ENCODE results near the gene SNX19.
"Not testable (repeated sequence)": the region's sequence is repeated elsewhere in the genome, so short reads cannot be mapped to it uniquely, and the experiment has no call there.

The SNX19 gene

GRCh38 chr11:130871616-130872015, 44.7 kb downstream of the SNX19 start:
- no peak for DNase-seq

GRCh38 chr11:130868721-130869390, 47.4 kb downstream of the SNX19 start:
- no peak for DNase-seq

DNA sequence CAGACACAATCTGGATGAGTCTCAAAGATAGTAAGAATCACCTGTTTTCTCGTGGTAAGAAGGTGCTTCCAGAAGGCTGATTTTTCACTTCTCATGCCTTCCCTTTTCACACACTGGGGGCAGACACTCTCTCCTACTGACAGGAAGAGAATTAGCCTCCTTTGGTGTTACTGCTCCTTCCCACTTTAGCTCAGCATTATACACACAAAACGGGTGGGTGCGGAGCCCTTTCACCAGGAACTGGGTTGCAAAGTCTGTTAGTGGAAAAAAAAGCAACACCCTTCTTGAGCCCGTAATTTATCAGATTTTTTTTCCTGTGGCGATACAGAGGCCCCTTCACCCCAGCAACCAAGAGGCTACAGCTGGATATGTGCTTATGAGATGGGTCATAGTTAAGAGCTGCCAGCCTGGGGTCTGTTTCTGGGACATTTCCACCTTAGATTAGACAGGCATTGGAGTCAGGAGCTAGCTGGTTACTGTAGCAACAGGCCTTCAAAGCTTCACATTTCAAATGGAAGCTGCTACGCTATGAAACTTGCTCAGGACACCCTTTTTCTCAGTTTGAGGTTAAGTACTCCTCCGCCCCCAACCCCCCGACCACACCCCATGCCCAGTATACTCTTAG, 48.1 kb downstream of the SNX19 start:
- DNase-seq, result no peak

GRCh38 chr11:130866831-130867230, 49.4 kb downstream of the SNX19 start:
- DNase-seq, result no peak

DNA sequence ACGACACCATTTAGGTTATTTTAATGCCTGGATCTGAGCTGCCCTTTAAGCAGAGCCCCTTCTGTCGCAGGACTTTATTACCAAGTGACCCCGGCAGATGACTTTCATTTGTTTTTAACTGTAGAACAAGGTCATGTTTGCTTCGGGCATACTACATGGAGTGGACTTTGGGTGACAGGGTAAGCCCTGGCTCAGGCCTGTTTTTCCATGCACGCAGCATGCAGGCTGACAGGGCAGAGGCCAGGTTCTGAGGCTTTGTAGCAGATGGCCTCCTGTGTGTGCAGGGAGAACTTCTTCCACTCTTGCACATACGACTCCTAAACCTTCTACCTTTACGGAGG, 50.5 kb downstream of the SNX19 start:
- DNase-seq, result no peak

- peak; percentile 28 for DNase-seq
Observed at GRCh38 chr11:130865091-130865773, 51.0 kb downstream of the SNX19 start.

DNA sequence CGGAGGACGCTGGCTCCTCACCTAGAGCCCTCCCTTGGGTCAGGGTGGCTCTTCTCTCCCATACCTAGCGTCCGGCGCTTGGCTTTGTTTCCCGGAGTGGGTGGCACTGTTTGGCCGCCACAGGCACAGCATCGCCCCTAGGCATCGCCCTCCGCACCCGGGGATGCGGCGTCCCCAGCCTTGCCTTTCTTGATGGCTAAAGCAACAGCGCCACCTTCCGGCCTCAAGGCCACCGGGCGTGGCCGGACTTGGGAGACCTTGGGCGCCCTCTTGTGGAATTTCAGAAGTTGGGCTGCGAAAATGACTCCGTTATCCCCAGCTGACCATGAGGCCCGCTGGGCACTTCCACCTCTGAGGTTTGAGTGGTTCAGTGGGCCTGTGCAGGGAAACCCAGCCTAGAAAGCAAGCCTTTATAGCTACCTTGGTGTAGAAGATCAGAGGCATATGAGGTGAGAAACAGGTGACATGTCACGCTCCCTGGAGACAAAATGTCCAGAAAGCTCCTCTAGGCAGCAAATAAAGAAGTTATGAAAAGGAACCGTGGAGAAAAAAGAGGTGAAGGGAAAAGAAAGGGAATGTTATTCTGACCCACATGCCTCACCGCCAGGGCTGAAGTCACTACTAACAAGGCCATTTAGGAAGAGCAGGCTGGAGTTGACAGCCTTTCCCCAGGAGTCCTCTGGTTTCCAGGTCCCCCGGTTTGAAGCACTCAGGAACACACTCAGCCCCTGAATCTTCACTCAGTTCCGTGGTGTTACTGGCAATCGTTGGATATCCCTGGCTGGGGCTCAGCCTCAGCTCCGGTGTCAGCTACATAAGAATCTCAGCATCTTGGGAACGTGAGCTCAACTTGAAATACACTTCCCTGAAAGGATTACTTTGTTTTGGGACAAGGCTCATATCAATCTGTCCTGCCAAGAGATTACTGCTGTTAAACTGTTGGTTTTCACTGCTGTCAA, 54.1 kb downstream of the SNX19 start:
- DNase-seq, result peak; percentile 86

DNA sequence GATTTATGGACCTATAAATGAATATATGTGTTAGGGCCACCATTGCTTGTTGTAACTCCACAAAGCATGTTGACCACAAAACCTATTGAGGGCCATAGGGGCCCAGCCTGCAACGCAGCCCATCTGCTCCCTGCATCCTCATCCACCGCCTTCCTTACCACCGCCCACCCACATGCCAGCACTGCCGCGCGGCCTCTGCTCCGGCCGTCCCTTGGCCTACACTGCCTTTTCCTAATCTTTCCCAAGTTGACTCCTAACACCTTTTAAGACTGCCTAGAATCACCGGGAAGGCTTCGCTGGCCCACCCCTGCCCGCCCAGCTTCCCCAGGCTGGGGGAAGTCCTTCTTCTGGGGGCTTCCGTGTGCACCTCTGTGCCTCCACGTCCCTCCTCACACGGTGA, 55.0 kb downstream of the SNX19 start:
- DNase-seq, result no peak

- DNase-seq, result no peak
Observed at GRCh38 chr11:130859886-130860285, 56.4 kb downstream of the SNX19 start.

GRCh38 chr11:130858215-130858614, 58.1 kb downstream of the SNX19 start:
- no peak for DNase-seq

DNA sequence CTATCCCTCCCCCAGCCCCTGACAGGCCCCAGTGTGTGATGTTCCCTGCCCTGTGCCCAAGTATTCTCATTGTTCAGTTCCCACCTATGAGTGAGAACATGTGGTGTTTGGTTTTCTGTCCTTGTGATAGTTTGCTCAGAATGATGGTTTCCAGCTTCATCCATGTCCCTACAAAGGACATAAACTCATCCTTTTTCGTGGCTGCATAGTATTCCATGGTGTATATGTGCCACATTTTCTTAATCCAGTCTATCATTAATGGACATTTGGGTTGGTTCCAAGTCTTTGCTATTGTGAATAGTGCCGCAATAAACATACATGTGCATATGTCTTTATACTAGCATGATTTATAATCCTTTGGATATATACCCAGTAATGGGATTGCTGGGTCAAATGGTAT, 60.6 kb downstream of the SNX19 start:
- DNase-seq, result not testable (repeated sequence)

GRCh38 chr11:130854483-130854882, 61.8 kb downstream of the SNX19 start:
- DNase-seq, result no peak

- no peak for DNase-seq
Observed at GRCh38 chr11:130852589-130852988, 63.7 kb downstream of the SNX19 start.

- no peak for DNase-seq
Observed at GRCh38 chr11:130850185-130850944, 65.9 kb downstream of the SNX19 start.

DNA sequence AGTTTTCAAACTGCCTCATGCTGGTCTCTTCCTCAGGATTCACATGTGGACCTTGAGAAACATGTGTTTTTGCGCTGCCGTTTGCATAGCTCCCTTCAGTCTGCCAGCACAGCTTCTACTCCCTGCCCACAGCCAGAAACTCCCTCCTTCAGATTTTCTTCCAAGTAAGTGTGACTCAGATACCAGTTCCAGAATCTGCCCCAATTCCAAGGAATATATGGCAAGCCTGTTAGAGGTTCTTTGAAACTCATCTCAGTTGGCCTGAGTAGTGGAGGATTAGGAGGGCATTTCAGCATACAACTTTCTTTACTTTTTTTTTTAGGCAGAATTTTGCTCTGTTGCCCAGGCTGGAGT, 67.1 kb downstream of the SNX19 start:
- DNase-seq, result peak; percentile 84

GRCh38 chr11:130848361-130849214, 67.7 kb downstream of the SNX19 start:
- DNase-seq, result no peak

DNA sequence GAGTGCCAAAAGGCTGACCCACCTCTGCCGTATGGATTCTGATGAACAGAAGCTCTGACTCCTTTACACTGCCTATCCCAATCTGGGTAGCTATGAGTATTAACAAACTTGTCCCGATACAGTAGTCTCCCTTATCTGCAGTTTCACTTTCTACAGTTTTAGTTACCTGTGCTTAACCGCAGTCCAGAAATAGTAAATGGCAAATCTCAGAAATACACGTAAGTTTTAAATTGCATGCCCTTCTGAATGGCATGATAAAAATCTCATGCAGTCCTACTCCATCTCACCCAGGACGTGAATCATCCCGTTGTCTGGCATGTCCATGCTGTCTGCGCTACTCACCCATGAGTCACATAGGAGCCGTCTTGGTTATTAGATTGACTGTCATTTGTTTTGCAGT, 68.8 kb downstream of the SNX19 start:
- DNase-seq, result peak; percentile 86

- no peak for DNase-seq
Observed at GRCh38 chr11:130846606-130847005, 69.7 kb downstream of the SNX19 start.

DNA sequence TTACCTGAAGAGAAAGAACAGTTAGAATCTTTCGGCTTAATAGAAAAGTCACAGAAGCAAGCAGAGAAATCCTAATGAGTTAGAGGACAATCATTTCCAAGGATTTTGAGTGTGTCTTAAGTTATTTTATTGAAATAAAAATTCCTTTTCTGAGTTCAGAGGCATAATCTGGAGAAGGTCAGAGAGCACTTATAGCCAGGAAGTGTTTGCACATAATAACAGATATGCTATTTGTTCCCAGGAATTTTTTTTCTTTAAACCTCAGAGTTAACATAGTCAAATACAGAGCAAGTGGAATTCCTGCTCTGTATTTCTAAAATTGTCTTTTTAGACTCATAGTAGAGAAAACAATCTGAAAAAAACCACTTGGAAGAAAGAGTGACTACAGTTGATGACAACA, 74.3 kb downstream of the SNX19 start:
- no peak for DNase-seq

DNA sequence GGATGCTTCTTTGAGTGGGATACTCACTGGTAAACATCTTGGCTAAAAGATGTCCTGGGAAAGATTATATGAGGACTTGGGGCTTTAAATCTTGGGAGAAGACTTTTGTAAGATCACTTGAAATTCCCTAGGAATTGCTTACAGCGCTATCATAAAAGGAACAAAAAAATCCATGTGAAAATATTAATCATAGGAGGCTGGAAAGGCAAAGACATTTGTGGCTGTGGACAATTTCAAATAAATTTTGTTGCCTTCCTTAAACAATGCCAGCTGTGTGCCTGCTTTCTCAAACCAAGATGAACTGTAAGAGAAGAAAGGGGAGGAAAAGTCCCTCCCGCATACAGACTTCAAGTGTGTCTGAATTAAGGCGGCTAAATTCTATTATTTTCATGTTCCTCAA, 75.6 kb downstream of the SNX19 start:
- DNase-seq, result peak; percentile 52

- peak; percentile 76 for DNase-seq
Observed at GRCh38 chr11:130839981-130840666, 76.2 kb downstream of the SNX19 start.

All from fibroblast of skin of right quadriceps (primary cell).